ENCODE measurements around the gene RRP8.

RRP8 gene

GRCh38 chr11:6616596-6617250 is 13.3 kb upstream of the RRP8 start:
- no peak for DNase-seq

- DNase-seq = no peak
Observed at GRCh38 chr11:6615882-6616585, 12.6 kb upstream of the RRP8 start.

- DNase-seq = no peak
Observed at GRCh38 chr11:6615046-6615445, 11.6 kb upstream of the RRP8 start.

DNA sequence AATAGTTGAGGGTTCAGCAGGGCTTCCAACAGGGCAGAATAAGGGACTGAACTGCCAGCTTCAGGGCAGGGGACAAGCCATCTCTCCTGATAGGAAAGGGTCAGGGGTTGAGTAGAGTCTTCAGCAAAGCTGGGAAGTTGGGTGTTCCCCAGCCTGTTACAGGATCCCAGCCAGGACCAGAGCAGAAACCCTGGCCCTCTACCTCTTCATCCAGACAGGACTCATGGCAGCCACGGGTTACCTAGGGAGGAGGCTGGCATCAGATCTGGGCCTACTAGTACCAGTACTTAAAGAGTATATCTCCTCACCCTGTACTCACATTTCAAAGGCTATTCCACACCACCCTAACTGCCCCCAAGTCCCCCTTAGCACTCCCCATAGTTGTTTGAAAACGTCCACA is 11.0 kb upstream of the RRP8 start:
- DNase-seq = no peak

DNA sequence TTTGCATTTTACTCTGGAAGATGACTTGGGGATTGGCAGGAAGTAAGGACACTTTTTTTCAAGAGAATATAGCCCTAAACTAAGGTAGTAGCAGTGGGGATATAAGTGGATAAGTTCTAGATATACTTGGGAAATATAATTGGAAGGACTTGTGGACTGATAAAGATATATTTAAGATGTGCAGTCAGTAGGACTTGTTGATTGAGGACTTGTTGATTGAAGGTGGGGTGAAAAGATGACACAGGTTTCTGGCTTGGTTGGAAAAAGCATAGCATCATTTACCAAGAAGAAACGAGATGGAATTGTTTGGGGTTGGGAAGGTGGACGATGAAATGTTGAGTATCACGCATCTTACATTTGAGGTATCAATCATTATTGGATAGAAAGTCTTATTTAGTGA is 10.1 kb upstream of the RRP8 start:
- no peak for DNase-seq

DNA sequence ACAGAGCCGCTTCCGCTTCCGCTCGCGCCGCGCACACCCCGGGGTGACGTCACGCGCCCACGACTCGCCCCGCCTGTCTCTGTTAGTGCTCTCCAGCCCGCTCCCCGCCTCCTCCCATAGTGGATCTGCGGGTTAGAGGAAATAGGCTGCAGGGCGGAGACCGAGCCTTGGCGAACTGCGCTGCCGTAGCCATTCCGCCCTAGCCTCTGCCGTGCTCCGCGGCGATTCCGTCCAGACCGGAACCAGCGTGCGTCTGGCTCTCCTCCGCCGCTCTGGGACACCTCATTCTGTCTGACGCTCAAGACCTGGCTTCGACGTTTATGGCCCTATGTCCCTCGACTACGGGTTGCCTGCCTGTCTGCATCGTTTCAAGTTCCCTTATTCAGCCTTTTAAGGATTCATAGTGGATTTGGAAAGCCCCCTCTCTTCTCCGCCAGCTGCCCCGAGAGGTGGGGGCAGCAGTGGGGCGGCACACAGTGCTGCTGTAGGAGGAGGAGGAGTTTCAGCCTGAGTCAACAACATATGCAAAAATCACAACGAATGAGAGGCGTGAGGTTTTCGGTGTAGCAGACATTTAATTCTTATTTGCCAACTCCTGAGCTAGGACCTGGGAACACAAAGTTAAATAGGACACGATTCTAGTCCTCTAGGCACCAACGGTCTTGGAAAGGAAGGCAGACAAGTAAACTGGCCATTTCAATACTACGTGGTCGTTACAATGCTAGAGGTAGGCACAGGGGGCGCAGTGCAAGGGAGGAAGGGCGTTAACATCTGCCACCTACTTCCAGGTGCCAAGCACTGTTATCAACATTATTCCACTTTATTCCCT is 9.0 kb upstream of the RRP8 start, which contains the start of gene TAF10:
Gene TAF10, minus strand, starts transcription at position 4 of the 829 bp plus-strand sequence. CDS start 27 bp downstream, outside the sequence.
- DNase-seq = peak; percentile 87

DNA sequence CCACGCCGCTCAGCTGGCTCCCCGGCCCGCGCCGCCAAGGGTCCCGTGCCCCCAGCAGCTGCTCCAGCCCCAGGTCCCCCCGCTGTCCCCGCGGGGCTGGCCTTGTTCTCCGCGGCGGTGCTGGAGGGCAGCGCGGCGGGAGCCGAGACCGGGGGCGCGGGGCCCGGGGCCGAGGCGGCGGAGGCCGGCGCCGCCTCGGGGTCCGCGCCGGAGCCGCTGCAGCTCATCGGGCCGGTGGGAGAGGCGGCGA is 8.5 kb upstream of the RRP8 start:
- DNase-seq = no peak

DNA sequence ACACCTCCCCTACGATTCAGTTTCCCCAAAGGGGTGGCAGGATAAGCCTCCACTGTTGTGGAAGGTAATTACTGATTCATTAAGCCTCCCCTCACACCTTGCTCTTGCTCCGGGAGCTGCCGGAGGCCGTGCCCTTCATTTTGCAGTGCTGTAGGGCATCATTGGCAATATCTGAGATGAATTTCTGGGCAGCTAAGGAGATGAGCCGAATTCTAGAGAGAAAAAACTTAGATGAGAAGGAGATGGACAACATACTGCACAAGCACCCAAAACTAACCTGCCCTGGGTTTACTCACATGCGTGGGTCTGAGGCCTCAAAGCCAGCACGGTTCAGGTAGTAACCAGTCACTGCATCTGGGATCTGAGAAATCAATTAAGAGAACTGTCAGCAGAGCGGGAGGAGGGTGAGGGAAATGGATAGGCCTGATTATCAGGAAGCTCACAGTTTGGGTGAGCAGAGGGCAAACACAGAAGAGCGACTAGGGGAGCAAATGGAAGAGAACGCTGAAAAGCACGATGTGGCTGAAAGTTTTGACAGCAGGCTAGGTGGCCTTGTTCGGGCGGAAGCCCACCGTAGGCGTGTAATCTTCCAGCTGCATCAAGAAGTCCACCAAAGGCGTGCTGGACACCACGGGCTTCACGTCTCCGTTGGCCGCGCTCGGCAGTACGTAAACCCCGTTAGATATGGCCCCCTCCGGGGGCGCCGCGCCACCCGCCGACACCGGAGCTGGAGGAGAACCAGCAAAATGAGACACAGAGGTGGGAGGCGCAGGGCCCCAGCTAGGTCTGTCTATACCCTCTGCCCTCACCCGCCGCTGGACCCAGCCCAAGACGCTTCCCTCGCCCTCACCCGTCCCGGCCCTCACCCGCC is 7.9 kb upstream of the RRP8 start:
- no peak for DNase-seq

DNA sequence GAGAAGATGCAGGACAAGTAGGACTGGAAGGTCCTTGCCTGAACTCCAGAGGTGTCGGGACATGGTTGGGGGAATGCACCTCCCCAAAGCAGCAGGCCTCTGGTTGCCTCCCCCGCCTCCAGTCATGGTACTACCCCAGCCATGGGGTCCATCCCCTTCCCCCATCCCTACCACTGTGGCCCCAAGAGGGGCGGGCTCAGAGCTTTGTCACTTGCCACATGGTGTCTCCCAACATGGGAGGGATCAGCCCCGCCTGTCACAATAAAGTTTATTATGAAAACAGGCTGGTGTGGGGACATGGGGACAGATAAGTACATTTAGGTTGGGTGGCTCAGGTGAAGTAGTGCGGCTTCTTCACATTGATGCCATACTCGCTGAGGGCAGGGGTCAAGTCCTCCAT is 7.2 kb upstream of the RRP8 start:
- no peak for DNase-seq

GRCh38 chr11:6609502-6610015 is 6.1 kb upstream of the RRP8 start:
- DNase-seq = no peak

- DNase-seq = no peak
Observed at GRCh38 chr11:6608726-6609501, 5.5 kb upstream of the RRP8 start.

DNA sequence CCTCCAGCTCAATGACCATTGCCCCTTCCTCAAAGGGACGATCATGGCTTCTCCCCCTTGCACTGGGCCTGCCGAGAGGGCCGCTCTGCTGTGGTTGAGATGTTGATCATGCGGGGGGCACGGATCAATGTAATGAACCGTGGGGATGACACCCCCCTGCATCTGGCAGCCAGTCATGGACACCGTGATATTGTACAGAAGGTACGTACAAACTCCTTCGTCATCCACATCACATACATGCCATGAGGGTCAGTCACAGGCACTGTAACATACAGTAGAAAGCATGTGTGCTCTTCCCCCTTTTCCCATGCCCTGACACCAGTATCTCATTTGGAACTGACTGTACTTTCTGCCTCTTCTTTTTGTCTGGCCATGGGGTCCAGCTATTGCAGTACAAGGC is 4.6 kb upstream of the RRP8 start:
- no peak for DNase-seq

DNA sequence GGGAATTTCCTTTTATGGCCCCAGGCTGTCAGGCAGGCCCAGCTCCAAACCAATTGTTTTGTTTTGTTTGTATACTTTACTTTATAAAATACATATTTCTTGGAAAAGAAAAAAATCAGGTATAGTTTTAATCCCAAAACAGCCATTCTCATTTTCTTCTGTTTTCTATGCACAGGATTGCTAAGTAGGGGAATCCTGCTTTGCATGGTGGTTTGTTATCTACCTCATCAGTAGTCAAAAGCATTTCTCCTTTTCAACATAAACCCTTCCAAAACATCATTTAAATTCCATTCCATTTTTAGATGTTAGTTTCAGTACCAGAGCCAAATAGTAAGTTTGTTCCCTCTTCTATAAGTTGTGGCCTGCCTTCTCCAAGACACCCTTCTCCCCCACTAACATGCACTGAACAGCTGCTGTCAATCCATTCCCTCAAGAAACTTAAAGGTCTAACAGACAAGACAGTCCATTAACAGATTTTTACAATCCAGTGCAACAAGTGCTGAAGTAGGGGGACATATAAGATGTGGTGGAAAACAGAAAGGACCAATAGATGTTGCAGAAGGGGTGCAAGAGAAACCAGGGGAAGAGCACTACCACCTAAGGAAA is 3.9 kb upstream of the RRP8 start:
- DNase-seq = no peak

GRCh38 chr11:6606471-6607189 is 3.2 kb upstream of the RRP8 start:
- peak; percentile 38 for DNase-seq

DNA sequence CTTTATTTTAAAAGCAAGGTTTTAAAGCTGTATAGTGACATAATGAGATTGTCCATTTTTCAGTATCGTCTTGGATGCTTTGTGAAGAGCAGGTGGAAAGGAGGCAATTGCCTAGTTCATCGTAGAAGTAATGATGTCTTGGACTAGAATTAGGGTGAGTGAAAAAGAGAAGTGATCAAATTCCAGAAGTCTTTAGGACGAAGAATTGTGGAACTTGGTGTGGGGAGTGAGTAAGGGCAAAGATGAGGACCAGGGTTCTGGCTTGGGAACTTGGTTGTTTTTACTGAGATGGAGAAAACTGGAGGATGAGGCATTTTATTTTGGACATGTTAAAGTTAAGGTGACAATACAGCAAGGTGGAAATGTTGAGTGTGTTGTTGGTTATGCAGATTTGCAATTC is 1.4 kb upstream of the RRP8 start:
- DNase-seq = no peak

- no peak for DNase-seq
Observed at GRCh38 chr11:6604081-6604626, 738 bp upstream of the RRP8 start.

DNA sequence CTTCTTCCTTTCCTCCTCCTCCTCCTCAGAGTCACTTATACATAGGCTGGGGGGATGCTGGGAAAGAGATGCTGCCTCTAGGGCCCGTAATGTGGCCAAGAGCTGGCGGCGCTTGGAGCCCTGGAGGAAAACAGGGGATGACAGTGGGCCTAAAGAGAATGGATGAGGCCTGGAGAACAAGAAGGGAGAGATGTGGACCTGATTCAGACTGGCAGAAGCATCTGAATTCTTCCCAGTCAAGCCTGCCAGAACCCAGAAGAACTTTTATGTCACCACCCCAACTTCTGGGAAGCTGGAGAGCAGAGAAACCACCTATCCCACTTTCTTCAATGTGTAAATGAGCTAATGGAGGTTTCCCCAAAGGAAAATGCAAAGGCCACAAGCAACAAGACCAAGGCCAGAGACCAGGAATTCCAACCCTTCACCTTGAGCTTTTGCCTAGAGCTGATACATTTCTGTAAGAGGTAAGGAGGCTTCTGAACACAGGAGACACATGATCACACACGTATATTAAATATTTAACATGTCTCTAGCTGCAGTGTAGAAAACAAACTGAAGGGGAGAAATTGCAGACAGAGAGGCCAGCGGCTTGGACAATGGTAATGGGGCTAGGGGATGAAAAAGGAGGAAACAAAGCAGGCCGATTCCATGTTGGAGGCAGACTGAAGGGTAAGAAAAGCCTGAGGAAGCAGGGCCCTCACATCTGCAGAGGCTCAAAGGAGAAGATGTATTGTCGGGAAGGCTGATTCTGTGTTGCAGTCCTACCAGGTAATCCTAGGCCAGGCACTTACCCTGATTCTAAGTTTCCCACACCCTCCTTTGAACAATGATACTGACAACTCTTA is 1.1 kb downstream of the RRP8 start:
- no peak for DNase-seq

DNA sequence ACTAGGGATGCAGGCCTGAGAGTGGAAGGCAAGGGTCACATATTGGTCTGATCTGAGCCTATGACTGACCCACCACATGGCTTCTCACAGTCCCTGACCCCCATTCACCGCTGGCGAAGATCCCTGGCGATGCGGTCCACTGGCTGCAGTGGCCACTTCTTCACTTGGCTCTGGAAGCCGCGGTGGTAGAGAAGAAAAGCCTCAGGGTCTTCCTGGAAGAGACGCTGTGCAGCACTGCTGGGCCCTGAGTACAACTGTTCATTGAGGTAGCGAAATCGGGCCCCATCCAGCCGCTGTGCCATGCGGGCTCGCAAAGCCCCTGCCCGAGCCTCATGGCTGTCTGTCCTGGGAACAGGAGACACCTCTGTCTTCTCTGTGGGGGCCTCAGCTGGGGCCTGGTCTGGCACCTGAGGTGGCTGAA is 2.4 kb downstream of the RRP8 start:
- no peak for DNase-seq

- DNase-seq = no peak
Observed at GRCh38 chr11:6599881-6600390, 3.5 kb downstream of the RRP8 start.
